ENCODE results near the gene GABRP. TPM values are rescaled to one million over a fixed set of nuclear protein-coding genes. Genes with fewer than 3 reads are reported as not detected.
"Not testable (repeated sequence)": the region's sequence is repeated elsewhere in the genome, so short reads cannot be mapped to it uniquely, and the experiment has no call there.

GABRP gene
- total and polyA plus RNA-seq, 4 donors = 0.08 to 0.17 TPM; not detected in 2

DNA sequence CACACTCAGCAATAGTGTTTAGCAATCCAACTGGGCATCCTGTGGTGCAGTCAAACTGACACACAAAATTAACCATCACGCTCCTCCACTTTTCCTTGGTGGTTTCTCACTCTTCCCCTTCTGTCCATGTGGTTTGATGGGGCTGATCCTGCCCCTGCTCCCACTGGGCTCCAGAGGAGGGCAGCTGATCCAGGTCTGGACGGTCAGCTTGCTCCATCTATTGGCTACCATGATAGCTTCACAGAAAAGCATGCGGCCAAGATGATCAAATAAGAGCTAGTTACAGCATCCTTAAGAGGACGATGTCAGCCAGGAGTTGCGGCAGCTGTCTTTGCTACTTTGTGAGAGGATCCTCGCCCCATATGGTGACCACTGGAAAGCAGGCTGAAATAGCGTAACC, 48.7 kb downstream of the GABRP start (continued):
- TF ChIP-seq, protein P1, sequence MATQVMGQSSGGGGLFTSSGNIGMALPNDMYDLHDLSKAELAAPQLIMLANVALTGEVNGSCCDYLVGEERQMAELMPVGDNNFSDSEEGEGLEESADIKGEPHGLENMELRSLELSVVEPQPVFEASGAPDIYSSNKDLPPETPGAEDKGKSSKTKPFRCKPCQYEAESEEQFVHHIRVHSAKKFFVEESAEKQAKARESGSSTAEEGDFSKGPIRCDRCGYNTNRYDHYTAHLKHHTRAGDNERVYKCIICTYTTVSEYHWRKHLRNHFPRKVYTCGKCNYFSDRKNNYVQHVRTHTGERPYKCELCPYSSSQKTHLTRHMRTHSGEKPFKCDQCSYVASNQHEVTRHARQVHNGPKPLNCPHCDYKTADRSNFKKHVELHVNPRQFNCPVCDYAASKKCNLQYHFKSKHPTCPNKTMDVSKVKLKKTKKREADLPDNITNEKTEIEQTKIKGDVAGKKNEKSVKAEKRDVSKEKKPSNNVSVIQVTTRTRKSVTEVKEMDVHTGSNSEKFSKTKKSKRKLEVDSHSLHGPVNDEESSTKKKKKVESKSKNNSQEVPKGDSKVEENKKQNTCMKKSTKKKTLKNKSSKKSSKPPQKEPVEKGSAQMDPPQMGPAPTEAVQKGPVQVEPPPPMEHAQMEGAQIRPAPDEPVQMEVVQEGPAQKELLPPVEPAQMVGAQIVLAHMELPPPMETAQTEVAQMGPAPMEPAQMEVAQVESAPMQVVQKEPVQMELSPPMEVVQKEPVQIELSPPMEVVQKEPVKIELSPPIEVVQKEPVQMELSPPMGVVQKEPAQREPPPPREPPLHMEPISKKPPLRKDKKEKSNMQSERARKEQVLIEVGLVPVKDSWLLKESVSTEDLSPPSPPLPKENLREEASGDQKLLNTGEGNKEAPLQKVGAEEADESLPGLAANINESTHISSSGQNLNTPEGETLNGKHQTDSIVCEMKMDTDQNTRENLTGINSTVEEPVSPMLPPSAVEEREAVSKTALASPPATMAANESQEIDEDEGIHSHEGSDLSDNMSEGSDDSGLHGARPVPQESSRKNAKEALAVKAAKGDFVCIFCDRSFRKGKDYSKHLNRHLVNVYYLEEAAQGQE (IDR thresholded peaks at IDR 0.05) = no peak
- TF ChIP-seq HNF4A (conservative IDR thresholded peaks at IDR 0.05) = no peak
- TF ChIP-seq EGR1 (IDR thresholded peaks at IDR 0.05; ENCODE audit: low read depth in 2 of 2) = no peak
- no peak for TF ChIP-seq NR2F2 (IDR thresholded peaks at IDR 0.05)
- TF ChIP-seq RXRA (IDR thresholded peaks at IDR 0.05) = no peak
- TF ChIP-seq TAF1 (conservative IDR thresholded peaks at IDR 0.05) = no peak
- no peak for TF ChIP-seq HNF4G (IDR thresholded peaks at IDR 0.05)
- TF ChIP-seq, protein P2, sequence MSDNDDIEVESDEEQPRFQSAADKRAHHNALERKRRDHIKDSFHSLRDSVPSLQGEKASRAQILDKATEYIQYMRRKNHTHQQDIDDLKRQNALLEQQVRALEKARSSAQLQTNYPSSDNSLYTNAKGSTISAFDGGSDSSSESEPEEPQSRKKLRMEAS (IDR thresholded peaks at IDR 0.05) = no peak
- TF ChIP-seq FOXA1 (IDR thresholded peaks at IDR 0.05) = no peak

DNA sequence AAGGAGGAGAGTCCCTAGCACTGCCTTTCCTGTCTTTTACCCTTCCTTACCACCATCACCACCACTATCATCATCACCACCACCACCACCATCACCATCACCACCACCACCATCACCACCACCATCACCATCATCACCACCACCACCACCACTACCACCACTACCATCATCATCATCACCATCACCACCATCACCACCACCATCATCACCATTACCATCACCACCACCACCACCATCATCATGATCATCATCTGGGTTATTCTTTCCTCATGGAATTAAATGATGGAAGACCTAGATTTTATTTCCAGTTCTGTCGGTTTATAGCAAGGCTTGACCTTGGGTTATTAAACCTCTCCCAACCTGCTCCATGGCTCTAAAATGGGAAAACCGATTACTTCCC, 50.5 kb downstream of the GABRP start:
- not testable (repeated sequence) for DNase-seq (ENCODE audit: low spot score); H3K9ac ChIP-seq (ENCODE audit: low read depth in 1 of 2, low read length in 2 of 2)
- WGBS = 89% methylated on average over 2 of the region's 2 CpGs

DNA sequence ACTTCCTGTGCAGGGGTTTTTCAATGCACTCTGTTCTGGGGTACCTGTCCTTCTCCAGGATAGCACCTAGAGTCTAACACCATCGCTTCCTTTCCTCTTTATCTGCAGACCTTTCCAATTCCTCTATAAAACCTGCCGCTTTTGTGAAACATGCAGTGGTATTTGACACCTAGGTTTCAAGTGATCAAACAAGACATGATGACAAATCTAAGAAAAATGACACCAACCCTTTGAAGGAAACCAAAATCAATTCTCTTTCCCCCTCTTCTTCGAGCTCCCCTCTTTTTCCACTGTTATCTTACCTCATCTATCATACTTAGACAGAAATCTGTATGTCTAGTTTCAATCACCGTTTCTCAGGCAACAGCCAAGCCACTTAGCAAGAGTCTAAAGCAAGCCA, 52.7 kb downstream of the GABRP start:
- DNase-seq (ENCODE audit: low spot score) = no peak
- Histone ChIP-seq H3K9me3 (ENCODE audit: control insufficient read depth in 4 of 4, low read length in 3 of 4) (no peaks in the 10 kb centered on the region), H3K36me3 (ENCODE audit: control insufficient read depth in 4 of 4, insufficient read depth in 3 of 4, low read depth in 1 of 4, low read length in 3 of 4) (no peaks in the 10 kb centered on the region), H3K27ac (ENCODE audit: low read depth in 1 of 2, low read length in 2 of 2) (no peak overlapping the region), H3K9ac (ENCODE audit: low read depth in 1 of 2, low read length in 2 of 2) (no peak overlapping the region), H3K4me3 (ENCODE audit: low read depth in 1 of 3, low read length in 3 of 3) (no peak overlapping the region), H3K27me3 (ENCODE audit: control insufficient read depth in 4 of 4, insufficient read depth in 4 of 4, low read length in 3 of 4) (peaks cover 0 to 3% (median 0%) of the 10 kb centered on the region in 4 donors), H3K4me1 (ENCODE audit: control insufficient read depth in 4 of 4, insufficient read depth in 4 of 4, low read length in 3 of 4) (no peaks in the 10 kb centered on the region)
- WGBS = 75% methylated on average over 4 of the region's 4 CpGs
- TF ChIP-seq RAD21 (IDR thresholded peaks at IDR 0.05) (no peak), SP1 (IDR thresholded peaks at IDR 0.05) (no peak), EGR1 (IDR thresholded peaks at IDR 0.05; ENCODE audit: low read depth in 2 of 2) (no peak), NR2F2 (IDR thresholded peaks at IDR 0.05) (no peak), FOXA2 (IDR thresholded peaks at IDR 0.05) (no peak), RXRA (IDR thresholded peaks at IDR 0.05) (no peak), JUND (IDR thresholded peaks at IDR 0.05) (no peak), GABPA (IDR thresholded peaks at IDR 0.05 in 1 of 2, conservative IDR thresholded peaks at IDR 0.05 in 1 of 2) (no peak), HNF4G (IDR thresholded peaks at IDR 0.05) (no peak), TAF1 (conservative IDR thresholded peaks at IDR 0.05) (no peak), HNF4A (conservative IDR thresholded peaks at IDR 0.05) (no peak), YY1 (IDR thresholded peaks at IDR 0.05) (no peak), FOXA1 (IDR thresholded peaks at IDR 0.05) (no peak)
- TF ChIP-seq, protein P2 (IDR thresholded peaks at IDR 0.05) = no peak
- TF ChIP-seq, protein P3, sequence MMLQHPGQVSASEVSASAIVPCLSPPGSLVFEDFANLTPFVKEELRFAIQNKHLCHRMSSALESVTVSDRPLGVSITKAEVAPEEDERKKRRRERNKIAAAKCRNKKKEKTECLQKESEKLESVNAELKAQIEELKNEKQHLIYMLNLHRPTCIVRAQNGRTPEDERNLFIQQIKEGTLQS (IDR thresholded peaks at IDR 0.05) = no peak
- TF ChIP-seq, protein P1 (IDR thresholded peaks at IDR 0.05) = no peak
- TF ChIP-seq, protein P4, sequence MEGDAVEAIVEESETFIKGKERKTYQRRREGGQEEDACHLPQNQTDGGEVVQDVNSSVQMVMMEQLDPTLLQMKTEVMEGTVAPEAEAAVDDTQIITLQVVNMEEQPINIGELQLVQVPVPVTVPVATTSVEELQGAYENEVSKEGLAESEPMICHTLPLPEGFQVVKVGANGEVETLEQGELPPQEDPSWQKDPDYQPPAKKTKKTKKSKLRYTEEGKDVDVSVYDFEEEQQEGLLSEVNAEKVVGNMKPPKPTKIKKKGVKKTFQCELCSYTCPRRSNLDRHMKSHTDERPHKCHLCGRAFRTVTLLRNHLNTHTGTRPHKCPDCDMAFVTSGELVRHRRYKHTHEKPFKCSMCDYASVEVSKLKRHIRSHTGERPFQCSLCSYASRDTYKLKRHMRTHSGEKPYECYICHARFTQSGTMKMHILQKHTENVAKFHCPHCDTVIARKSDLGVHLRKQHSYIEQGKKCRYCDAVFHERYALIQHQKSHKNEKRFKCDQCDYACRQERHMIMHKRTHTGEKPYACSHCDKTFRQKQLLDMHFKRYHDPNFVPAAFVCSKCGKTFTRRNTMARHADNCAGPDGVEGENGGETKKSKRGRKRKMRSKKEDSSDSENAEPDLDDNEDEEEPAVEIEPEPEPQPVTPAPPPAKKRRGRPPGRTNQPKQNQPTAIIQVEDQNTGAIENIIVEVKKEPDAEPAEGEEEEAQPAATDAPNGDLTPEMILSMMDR (IDR thresholded peaks at IDR 0.05; ENCODE audit: low read depth, low read length, missing input control) = no peak
- TF ChIP-seq, protein P5, sequence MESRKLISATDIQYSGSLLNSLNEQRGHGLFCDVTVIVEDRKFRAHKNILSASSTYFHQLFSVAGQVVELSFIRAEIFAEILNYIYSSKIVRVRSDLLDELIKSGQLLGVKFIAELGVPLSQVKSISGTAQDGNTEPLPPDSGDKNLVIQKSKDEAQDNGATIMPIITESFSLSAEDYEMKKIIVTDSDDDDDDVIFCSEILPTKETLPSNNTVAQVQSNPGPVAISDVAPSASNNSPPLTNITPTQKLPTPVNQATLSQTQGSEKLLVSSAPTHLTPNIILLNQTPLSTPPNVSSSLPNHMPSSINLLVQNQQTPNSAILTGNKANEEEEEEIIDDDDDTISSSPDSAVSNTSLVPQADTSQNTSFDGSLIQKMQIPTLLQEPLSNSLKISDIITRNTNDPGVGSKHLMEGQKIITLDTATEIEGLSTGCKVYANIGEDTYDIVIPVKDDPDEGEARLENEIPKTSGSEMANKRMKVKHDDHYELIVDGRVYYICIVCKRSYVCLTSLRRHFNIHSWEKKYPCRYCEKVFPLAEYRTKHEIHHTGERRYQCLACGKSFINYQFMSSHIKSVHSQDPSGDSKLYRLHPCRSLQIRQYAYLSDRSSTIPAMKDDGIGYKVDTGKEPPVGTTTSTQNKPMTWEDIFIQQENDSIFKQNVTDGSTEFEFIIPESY (IDR thresholded peaks at IDR 0.05) = no peak

More for the DNA sequence above, 50.5 kb downstream of the GABRP start:
- not testable (repeated sequence) for H3K4me3 ChIP-seq (ENCODE audit: low read depth in 1 of 3, low read length in 3 of 3); H3K27ac ChIP-seq (ENCODE audit: low read depth in 1 of 2, low read length in 2 of 2); H3K27me3 ChIP-seq (ENCODE audit: control insufficient read depth in 4 of 4, insufficient read depth in 4 of 4, low read length in 3 of 4); H3K9me3 ChIP-seq (ENCODE audit: control insufficient read depth in 4 of 4, low read length in 3 of 4); H3K36me3 ChIP-seq (ENCODE audit: control insufficient read depth in 4 of 4, insufficient read depth in 3 of 4, low read depth in 1 of 4, low read length in 3 of 4); H3K4me1 ChIP-seq (ENCODE audit: control insufficient read depth in 4 of 4, insufficient read depth in 4 of 4, low read length in 3 of 4)
